Measurements from ENCODE around the gene RASGRP4. TPM values are rescaled to one million over a fixed set of nuclear protein-coding genes. Genes with fewer than 3 reads are reported as not detected.

The RASGRP4 gene
- polyA plus RNA-seq, 3 donors = 30.2 to 141 (median 50.3) TPM

DNA sequence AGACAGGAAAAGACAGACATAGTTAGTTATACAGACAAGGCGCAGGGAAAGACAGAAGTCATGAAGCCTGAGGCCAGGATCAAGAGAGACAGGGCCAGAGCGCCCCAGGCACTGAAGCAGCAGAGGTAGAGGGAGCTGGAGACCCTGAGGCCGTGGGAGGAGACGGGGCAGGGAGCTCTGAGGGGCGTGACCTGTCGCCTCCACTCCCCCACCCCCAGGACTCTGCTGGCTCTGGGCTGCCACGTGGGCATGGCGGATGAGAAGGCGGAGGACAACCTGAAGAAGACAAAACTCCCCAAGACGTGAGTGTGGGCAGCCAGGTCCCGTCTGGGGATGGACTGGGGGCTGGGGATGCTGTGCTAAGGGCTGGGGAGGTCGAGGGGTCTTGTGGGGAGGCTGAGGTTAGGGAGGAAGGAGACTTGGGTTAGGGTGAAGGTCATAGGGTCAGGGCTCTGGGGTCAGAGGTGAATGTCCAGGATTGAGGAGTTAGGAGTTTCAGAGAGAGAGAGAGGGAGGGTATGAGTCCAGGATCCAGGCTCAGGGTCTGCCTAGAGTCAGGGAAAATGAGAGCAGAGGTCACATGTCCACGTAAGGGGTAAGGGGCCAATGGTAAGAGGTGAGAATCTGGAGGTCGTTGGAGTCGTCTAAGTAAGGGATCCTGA, 38.5 kb upstream of the RASGRP4 start:
- no peak overlapping the region for H3K27ac Mint-ChIP-seq
- no peaks in the 10 kb centered on the region for H3K4me1 Mint-ChIP-seq
- intact Hi-C loops (cut with micrococcal nuclease) = no loop called here

DNA sequence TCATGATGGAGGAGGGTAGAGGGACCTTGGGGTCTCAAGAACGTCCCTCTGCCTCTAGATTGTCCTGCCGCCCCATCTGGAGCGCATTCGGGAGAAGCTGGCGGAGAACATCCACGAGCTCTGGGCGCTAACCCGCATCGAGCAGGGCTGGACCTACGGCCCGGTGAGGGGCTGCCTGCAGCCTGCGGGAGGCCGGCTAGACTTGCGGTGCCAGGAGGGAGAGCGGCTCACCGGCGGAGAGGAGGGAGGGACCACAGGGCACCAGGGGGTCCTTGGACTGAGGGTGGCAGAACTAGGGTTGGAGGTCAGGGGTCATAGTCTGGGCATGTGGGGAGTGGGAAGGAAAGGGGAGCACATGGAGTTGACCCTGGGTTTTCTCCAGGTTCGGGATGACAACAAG, 37.3 kb upstream of the RASGRP4 start:
- no peak overlapping the region for H3K4me3 Mint-ChIP-seq
- H3K4me3 ChIP-seq (replicated peaks in 1 of 3; ENCODE audit: low read depth in 2 of 3, low read length in 3 of 3) = no peak overlapping the region
- H3K4me1 ChIP-seq (ENCODE audit: control insufficient read depth in 1 of 2, insufficient read depth in 2 of 2, low read length in 2 of 2) = no peaks in the 10 kb centered on the region
- 96% methylated on average over 18 of the region's 18 CpGs for WGBS (ENCODE audit: insufficient coverage)
- H3K36me3 ChIP-seq (replicated peaks in 1 of 2; ENCODE audit: control insufficient read depth in 1 of 2, insufficient read depth in 2 of 2, low read length in 2 of 2) = no peaks in the 10 kb centered on the region
- TF ChIP-seq, protein P1, sequence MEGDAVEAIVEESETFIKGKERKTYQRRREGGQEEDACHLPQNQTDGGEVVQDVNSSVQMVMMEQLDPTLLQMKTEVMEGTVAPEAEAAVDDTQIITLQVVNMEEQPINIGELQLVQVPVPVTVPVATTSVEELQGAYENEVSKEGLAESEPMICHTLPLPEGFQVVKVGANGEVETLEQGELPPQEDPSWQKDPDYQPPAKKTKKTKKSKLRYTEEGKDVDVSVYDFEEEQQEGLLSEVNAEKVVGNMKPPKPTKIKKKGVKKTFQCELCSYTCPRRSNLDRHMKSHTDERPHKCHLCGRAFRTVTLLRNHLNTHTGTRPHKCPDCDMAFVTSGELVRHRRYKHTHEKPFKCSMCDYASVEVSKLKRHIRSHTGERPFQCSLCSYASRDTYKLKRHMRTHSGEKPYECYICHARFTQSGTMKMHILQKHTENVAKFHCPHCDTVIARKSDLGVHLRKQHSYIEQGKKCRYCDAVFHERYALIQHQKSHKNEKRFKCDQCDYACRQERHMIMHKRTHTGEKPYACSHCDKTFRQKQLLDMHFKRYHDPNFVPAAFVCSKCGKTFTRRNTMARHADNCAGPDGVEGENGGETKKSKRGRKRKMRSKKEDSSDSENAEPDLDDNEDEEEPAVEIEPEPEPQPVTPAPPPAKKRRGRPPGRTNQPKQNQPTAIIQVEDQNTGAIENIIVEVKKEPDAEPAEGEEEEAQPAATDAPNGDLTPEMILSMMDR (IDR thresholded peaks at IDR 0.05) = no peak
- H3K27me3 ChIP-seq (ENCODE audit: control insufficient read depth in 2 of 2, insufficient read depth in 2 of 2, low read length in 2 of 2) = no peaks in the 10 kb centered on the region
- no peak for DNase-seq
- no peak overlapping the region for H3K9ac ChIP-seq (ENCODE audit: insufficient read depth, low read length, poor library complexity, severe bottlenecking)
- no peak overlapping the region for H2AFZ ChIP-seq (ENCODE audit: insufficient read depth, low read depth, low read length, poor library complexity, severe bottlenecking)
- intact Hi-C loops (cut with micrococcal nuclease) = no loop called here
- H3K27me3 Mint-ChIP-seq (ENCODE audit: low read depth in 3 of 3) = peaks cover 3 to 7% (median 5%) of the 10 kb centered on the region in 3 donors
- H3K79me2 ChIP-seq (ENCODE audit: insufficient read depth, low read length) = no peaks in the 10 kb centered on the region
- no peak overlapping the region for H3K27ac ChIP-seq (ENCODE audit: low read depth in 1 of 2, low read length in 2 of 2)
- H3K4me1 Mint-ChIP-seq = no peaks in the 10 kb centered on the region
- peaks cover 0 to 7% of the 10 kb centered on the region in 2 donors for H3K9me3 ChIP-seq (replicated peaks in 1 of 2; ENCODE audit: control insufficient read depth in 1 of 2, insufficient read depth in 1 of 2, low read length in 2 of 2)
- no peaks in the 10 kb centered on the region for H3K36me3 Mint-ChIP-seq
- peaks cover 0 to 22% (median 4%) of the 10 kb centered on the region in 7 donors for H3K9me3 Mint-ChIP-seq
- no peaks in the 10 kb centered on the region for H4K20me1 ChIP-seq (ENCODE audit: insufficient read depth, low read length)
- no peak overlapping the region for H3K27ac Mint-ChIP-seq
- H3K4me2 ChIP-seq (replicated peaks; ENCODE audit: extremely low read depth, low read length, poor library complexity, severe bottlenecking) = no peak overlapping the region

More for the DNA sequence above, 38.5 kb upstream of the RASGRP4 start:
- Mint-ChIP-seq H3K4me3 (peak overlapping the region in 1 of 2 donors; percentile 19), H3K27me3 (ENCODE audit: low read depth in 3 of 3) (peaks cover 3 to 7% (median 5%) of the 10 kb centered on the region in 3 donors), H3K9me3 (peaks cover 0 to 22% (median 4%) of the 10 kb centered on the region in 7 donors), H3K36me3 (no peaks in the 10 kb centered on the region)
- Histone ChIP-seq H3K9ac (ENCODE audit: insufficient read depth, low read length, poor library complexity, severe bottlenecking) (peak overlapping the region; percentile 8), H3K79me2 (ENCODE audit: insufficient read depth, low read length) (no peaks in the 10 kb centered on the region), H3K27ac (ENCODE audit: low read depth in 1 of 2, low read length in 2 of 2) (no peak overlapping the region), H3K4me1 (ENCODE audit: control insufficient read depth in 1 of 2, insufficient read depth in 2 of 2, low read length in 2 of 2) (no peaks in the 10 kb centered on the region), H3K4me3 (replicated peaks in 1 of 3; ENCODE audit: low read depth in 2 of 3, low read length in 3 of 3) (no peak overlapping the region), H2AFZ (ENCODE audit: insufficient read depth, low read depth, low read length, poor library complexity, severe bottlenecking) (no peak overlapping the region), H3K27me3 (ENCODE audit: control insufficient read depth in 2 of 2, insufficient read depth in 2 of 2, low read length in 2 of 2) (no peaks in the 10 kb centered on the region), H4K20me1 (ENCODE audit: insufficient read depth, low read length) (no peaks in the 10 kb centered on the region), H3K4me2 (replicated peaks; ENCODE audit: extremely low read depth, low read length, poor library complexity, severe bottlenecking) (no peak overlapping the region), H3K36me3 (replicated peaks in 1 of 2; ENCODE audit: control insufficient read depth in 1 of 2, insufficient read depth in 2 of 2, low read length in 2 of 2) (no peaks in the 10 kb centered on the region), H3K9me3 (replicated peaks in 1 of 2; ENCODE audit: control insufficient read depth in 1 of 2, insufficient read depth in 1 of 2, low read length in 2 of 2) (peaks cover 0 to 7% of the 10 kb centered on the region in 2 donors)
- TF ChIP-seq, protein P1 (IDR thresholded peaks at IDR 0.05) = no peak
- 78% methylated on average over 10 of the region's 15 CpGs for WGBS (ENCODE audit: insufficient coverage)
- no peak for DNase-seq

Data from CD14-positive monocyte (primary cell).